Smooth muscle cell (in vitro differentiated cells): ENCODE results near the gene ZNF516. TPM values are rescaled to one million over a fixed set of nuclear protein-coding genes. Genes with fewer than 3 reads are reported as not detected.

ENCODE experiments used
- DNase-seq: peaks from one replicate; lab custom pipeline; 2025; ENCODE audit not compliant: unreplicated experiment; lab: John Stamatoyannopoulos, UW
- H2AFZ ChIP-seq: fragments of 200-600 bp; sonication (generic); 2 replicates; pipeline ENCODE4 v1.6.0; 2016; ENCODE audit warnings: antibody characterized with exemption, low read depth, mild to moderate bottlenecking
- H3F3A ChIP-seq: fragments of 200-600 bp; sonication (generic); 2 replicates; pipeline ENCODE4 v1.6.0; 2017; ENCODE audit warnings: antibody characterized with exemption, low read depth
- H3K27ac ChIP-seq: fragments of 200-600 bp; sonication (generic); 2 replicates; pipeline ENCODE4 v1.5.1; 2016; ENCODE audit warnings: low read depth, mild to moderate bottlenecking
- H3K27me3 ChIP-seq: fragments of 200-600 bp; sonication (generic); 2 replicates; pipeline ENCODE4 v1.6.1; 2016; ENCODE audit warnings: low read depth, mild to moderate bottlenecking
- H3K36me3 ChIP-seq: fragments of 200-600 bp; sonication (generic); 2 replicates; pipeline ENCODE4 v1.5.1; 2016; ENCODE audit warnings: low read depth
- H3K4me1 ChIP-seq: fragments of 200-600 bp; sonication (generic); 2 replicates; pipeline ENCODE4 v1.5.1; 2016; ENCODE audit warnings: low read depth
- H3K4me2 ChIP-seq: fragments of 200-600 bp; sonication (generic); 2 replicates; pipeline ENCODE4 v1.6.0; 2016; ENCODE audit warnings: mild to moderate bottlenecking
- H3K4me3 ChIP-seq: fragments of 200-600 bp; sonication (generic); 2 replicates; pipeline ENCODE4 v1.5.1; 2016; ENCODE audit warnings: mild to moderate bottlenecking
- H3K79me2 ChIP-seq: fragments of 200-600 bp; sonication (generic); 2 replicates; pipeline ENCODE4 v1.6.0; 2016; ENCODE audit warnings: low read depth, mild to moderate bottlenecking
- H3K9ac ChIP-seq: fragments of 200-600 bp; sonication (generic); 2 replicates; pipeline ENCODE4 v1.6.0; 2016; ENCODE audit warnings: low read depth
- H3K9me3 ChIP-seq: fragments of 200-600 bp; sonication (generic); replicated peaks from 2 replicates; pipeline ENCODE4 v1.5.1; 2016; ENCODE audit warnings: low read depth
- H4K20me1 ChIP-seq: fragments of 200-600 bp; sonication (generic); 2 replicates; pipeline ENCODE4 v1.6.0; 2016; ENCODE audit warnings: low read depth
- CTCF ChIP-seq: fragments of 200-600 bp; sonication (generic); IDR thresholded peaks from 2 replicates; pipeline ENCODE4 v1.5.1; 2017; ENCODE audit warnings: borderline replicate concordance, mild to moderate bottlenecking, antibody characterized with exemption; ENCODE audit not compliant: insufficient read depth, poor library complexity, severe bottlenecking
- WGBS: methylation state at CpG from one replicate; pipeline ENCODE4 v1.1.7; 2016; ENCODE audit warnings: low lambda C conversion rate; 5-methylcytosine and 5-hydroxymethylcytosine counted together
- polyA plus RNA-seq: library from polyadenylated mRNA; unstranded; fragments of >200 nt; fragmentation: Nextera tagmentation; extraction: Ambion mirVana; gene quantifications from 2 replicates; pipeline ENCODE4 v1.2.1, GENCODE V29; 2016
- total RNA-seq: library from RNA; depleted of rRNA; stranded (reverse); fragments of >200 nt; gene quantifications from 2 replicates; pipeline ENCODE4 v1.2.3, GENCODE V29; 2014

Gene ZNF516
- total and polyA plus RNA-seq, 2 experiments from 2014 or later, result 15.6 to 24.2 TPM

GRCh38 chr18:76467371-76468190, 27.5 kb downstream of the ZNF516 start:
- DNase-seq, result no peak
- Histone ChIP-seq H3K9me3 (no peaks in the 10 kb centered on the region), H3K27me3 (no peaks in the 10 kb centered on the region), H3K4me2 (no peak overlapping the region), H3K9ac (no peak overlapping the region), H3K4me1 (no peaks in the 10 kb centered on the region), H3K36me3 (no peaks in the 10 kb centered on the region), H2AFZ (no peak overlapping the region), H3K4me3 (no peak overlapping the region), H3K27ac (no peak overlapping the region), H3F3A (no peaks in the 10 kb centered on the region), H3K79me2 (peaks cover 96% of the 10 kb centered on the region), H4K20me1 (peaks cover 100% of the 10 kb centered on the region)
- WGBS, result 84% methylated on average over 19 of the region's 19 CpGs
- no peak for TF ChIP-seq CTCF

GRCh38 chr18:76466410-76466991, 28.5 kb downstream of the ZNF516 start:
- TF ChIP-seq CTCF, result no peak
- Histone ChIP-seq H3K27me3 (no peaks in the 10 kb centered on the region), H3K27ac (no peak overlapping the region), H3K4me2 (no peak overlapping the region), H3F3A (no peaks in the 10 kb centered on the region), H4K20me1 (peaks cover 100% of the 10 kb centered on the region), H3K4me3 (no peak overlapping the region), H3K36me3 (no peaks in the 10 kb centered on the region), H3K9ac (no peak overlapping the region), H3K9me3 (no peaks in the 10 kb centered on the region), H2AFZ (no peak overlapping the region), H3K4me1 (no peaks in the 10 kb centered on the region), H3K79me2 (peaks cover 96% of the 10 kb centered on the region)
- 98% methylated on average over 20 of the region's 20 CpGs for WGBS
- no peak for DNase-seq

- Histone ChIP-seq H4K20me1 (peaks cover 100% of the 10 kb centered on the region), H3K9ac (no peak overlapping the region), H3K27me3 (no peaks in the 10 kb centered on the region), H2AFZ (no peak overlapping the region), H3F3A (no peaks in the 10 kb centered on the region), H3K4me1 (no peaks in the 10 kb centered on the region), H3K27ac (no peak overlapping the region), H3K9me3 (no peaks in the 10 kb centered on the region), H3K4me3 (no peak overlapping the region), H3K36me3 (no peaks in the 10 kb centered on the region), H3K4me2 (no peak overlapping the region), H3K79me2 (peaks cover 96% of the 10 kb centered on the region)
- 81% methylated on average over 23 of the region's 23 CpGs for WGBS
- TF ChIP-seq CTCF, result no peak
- DNase-seq, result no peak
Measured at GRCh38 chr18:76465630-76466409, 29.2 kb downstream of the ZNF516 start.
